ENCODE data around the gene DUOX1.

DNA sequence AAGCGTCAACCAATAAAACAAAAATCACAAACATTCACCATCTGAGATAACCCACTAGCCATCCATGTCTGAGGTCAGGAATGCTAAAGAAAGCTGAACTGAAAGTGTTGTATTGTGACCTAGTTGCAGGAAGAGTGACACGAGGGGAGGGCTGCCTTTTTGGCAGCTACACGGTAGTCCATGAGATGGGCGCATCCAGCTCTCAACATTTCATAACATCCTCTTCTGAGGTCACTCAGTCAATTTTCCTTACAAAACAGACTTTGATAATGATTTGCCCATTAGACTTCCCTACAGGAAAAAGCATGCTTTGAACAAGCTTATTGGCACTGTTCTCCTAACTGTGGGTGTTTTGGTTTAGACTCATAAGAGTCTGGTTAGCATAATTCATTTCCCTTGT, 73.4 kb downstream of the DUOX1 start:
- TF ChIP-seq EZH2 (IDR thresholded peaks at IDR 0.05; ENCODE audit: borderline replicate concordance, low read depth, low read length) (no peak), LCOR (CRISPR knock-in tag; IDR thresholded peaks at IDR 0.05) (no peak), ZNF561 (CRISPR knock-in tag; conservative IDR thresholded peaks at IDR 0.05) (no peak)
- TF ChIP-seq, protein P1, sequence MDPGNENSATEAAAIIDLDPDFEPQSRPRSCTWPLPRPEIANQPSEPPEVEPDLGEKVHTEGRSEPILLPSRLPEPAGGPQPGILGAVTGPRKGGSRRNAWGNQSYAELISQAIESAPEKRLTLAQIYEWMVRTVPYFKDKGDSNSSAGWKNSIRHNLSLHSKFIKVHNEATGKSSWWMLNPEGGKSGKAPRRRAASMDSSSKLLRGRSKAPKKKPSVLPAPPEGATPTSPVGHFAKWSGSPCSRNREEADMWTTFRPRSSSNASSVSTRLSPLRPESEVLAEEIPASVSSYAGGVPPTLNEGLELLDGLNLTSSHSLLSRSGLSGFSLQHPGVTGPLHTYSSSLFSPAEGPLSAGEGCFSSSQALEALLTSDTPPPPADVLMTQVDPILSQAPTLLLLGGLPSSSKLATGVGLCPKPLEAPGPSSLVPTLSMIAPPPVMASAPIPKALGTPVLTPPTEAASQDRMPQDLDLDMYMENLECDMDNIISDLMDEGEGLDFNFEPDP (CRISPR knock-in tag; IDR thresholded peaks at IDR 0.05) = no peak
- TF ChIP-seq, protein P2, sequence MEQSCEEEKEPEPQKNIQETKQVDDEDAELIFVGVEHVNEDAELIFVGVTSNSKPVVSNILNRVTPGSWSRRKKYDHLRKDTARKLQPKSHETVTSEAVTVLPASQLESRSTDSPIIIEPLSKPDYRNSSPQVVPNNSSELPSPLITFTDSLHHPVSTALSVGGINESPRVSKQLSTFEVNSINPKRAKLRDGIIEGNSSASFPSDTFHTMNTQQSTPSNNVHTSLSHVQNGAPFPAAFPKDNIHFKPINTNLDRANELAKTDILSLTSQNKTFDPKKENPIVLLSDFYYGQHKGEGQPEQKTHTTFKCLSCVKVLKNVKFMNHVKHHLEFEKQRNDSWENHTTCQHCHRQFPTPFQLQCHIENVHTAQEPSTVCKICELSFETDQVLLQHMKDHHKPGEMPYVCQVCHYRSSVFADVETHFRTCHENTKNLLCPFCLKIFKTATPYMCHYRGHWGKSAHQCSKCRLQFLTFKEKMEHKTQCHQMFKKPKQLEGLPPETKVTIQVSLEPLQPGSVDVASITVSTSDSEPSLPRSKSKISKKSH (CRISPR knock-in tag; IDR thresholded peaks at IDR 0.05) = no peak
